HL-60 (cell line): ENCODE results near the gene RBP2.

Experiments used
- DNase-seq, 2 experiments: peaks; one replicate each; pipeline ENCODE4 v3.0.0-alpha.2; 2010 to 2020; ENCODE audit warnings: low read depth in 1 of 2, low spot score in 1 of 2
- H3K27ac ChIP-seq: fragments of 250-450 bp; sonication (Bioruptor Pico); replicated peaks from 2 replicates; pipeline ENCODE4 v1.5.1; 2020; ENCODE audit warnings: mild to moderate bottlenecking, moderate library complexity
- H3K27me3 ChIP-seq: fragments of 250-450 bp; sonication (Bioruptor Pico); 2 replicates; pipeline ENCODE4 v1.5.1; 2021; ENCODE audit warnings: mild to moderate bottlenecking, moderate library complexity; ENCODE audit not compliant: insufficient read depth, poor library complexity, severe bottlenecking
- H3K4me3 ChIP-seq: replicated peaks from 2 replicates; pipeline ENCODE4 v1.5.1; 2011; ENCODE audit warnings: mild to moderate bottlenecking, control low read depth, low read length; ENCODE audit not compliant: insufficient read depth
- GABPA ChIP-seq: IDR thresholded peaks from 2 replicates; pipeline ENCODE4 v1.6.1; 2012; ENCODE audit warnings: low read depth
- POLR2AphosphoS5 ChIP-seq: IDR thresholded peaks from 2 replicates; pipeline ENCODE4 v1.6.1; 2012; ENCODE audit warnings: low read depth
- SPI1 ChIP-seq: IDR thresholded peaks from 2 replicates; pipeline ENCODE4 v1.6.1; 2012; ENCODE audit warnings: low read depth, mild to moderate bottlenecking, borderline replicate concordance
- TF ChIP-seq, protein P1 (sequence below): IDR thresholded peaks from 2 replicates; pipeline ENCODE4 v1.6.1; 2012; ENCODE audit warnings: low read depth; ENCODE audit not compliant: insufficient replicate concordance
- TF ChIP-seq, protein P2 (sequence below): IDR thresholded peaks from one replicate; pipeline ENCODE4 v1.5.1; 2011; ENCODE audit warnings: low read length, control low read depth, inconsistent platforms; ENCODE audit not compliant: insufficient read depth

Gene RBP2

DNA sequence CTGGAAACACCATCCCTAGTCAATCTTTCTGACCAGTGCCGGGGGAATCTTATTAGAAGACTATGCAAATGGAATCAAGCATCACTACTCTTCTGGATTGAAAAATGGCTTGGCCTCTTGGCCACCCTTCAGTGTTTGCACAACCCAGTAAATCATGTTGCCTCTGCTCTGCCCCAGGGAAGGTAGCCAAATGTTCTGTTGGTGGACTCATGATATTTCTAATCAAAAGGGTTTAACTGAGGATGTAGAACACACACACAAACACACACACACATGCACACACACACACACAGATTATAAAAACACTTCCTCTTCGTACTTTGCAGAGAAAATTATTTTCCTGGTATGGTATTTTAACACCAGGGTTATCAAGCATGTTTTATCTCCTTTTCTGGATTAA is 7.9 kb downstream of the RBP2 start:
- no peak for DNase-seq
- no peak overlapping the region for H3K4me3 ChIP-seq
- no peaks in the 10 kb centered on the region for H3K27me3 ChIP-seq
- no peak overlapping the region for H3K27ac ChIP-seq
- TF ChIP-seq, protein P1, sequence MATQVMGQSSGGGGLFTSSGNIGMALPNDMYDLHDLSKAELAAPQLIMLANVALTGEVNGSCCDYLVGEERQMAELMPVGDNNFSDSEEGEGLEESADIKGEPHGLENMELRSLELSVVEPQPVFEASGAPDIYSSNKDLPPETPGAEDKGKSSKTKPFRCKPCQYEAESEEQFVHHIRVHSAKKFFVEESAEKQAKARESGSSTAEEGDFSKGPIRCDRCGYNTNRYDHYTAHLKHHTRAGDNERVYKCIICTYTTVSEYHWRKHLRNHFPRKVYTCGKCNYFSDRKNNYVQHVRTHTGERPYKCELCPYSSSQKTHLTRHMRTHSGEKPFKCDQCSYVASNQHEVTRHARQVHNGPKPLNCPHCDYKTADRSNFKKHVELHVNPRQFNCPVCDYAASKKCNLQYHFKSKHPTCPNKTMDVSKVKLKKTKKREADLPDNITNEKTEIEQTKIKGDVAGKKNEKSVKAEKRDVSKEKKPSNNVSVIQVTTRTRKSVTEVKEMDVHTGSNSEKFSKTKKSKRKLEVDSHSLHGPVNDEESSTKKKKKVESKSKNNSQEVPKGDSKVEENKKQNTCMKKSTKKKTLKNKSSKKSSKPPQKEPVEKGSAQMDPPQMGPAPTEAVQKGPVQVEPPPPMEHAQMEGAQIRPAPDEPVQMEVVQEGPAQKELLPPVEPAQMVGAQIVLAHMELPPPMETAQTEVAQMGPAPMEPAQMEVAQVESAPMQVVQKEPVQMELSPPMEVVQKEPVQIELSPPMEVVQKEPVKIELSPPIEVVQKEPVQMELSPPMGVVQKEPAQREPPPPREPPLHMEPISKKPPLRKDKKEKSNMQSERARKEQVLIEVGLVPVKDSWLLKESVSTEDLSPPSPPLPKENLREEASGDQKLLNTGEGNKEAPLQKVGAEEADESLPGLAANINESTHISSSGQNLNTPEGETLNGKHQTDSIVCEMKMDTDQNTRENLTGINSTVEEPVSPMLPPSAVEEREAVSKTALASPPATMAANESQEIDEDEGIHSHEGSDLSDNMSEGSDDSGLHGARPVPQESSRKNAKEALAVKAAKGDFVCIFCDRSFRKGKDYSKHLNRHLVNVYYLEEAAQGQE: no peak
- no peak for TF ChIP-seq SPI1
- TF ChIP-seq, protein P2, sequence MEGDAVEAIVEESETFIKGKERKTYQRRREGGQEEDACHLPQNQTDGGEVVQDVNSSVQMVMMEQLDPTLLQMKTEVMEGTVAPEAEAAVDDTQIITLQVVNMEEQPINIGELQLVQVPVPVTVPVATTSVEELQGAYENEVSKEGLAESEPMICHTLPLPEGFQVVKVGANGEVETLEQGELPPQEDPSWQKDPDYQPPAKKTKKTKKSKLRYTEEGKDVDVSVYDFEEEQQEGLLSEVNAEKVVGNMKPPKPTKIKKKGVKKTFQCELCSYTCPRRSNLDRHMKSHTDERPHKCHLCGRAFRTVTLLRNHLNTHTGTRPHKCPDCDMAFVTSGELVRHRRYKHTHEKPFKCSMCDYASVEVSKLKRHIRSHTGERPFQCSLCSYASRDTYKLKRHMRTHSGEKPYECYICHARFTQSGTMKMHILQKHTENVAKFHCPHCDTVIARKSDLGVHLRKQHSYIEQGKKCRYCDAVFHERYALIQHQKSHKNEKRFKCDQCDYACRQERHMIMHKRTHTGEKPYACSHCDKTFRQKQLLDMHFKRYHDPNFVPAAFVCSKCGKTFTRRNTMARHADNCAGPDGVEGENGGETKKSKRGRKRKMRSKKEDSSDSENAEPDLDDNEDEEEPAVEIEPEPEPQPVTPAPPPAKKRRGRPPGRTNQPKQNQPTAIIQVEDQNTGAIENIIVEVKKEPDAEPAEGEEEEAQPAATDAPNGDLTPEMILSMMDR: no peak
- TF ChIP-seq POLR2AphosphoS5: no peak
- no peak for TF ChIP-seq GABPA

DNA sequence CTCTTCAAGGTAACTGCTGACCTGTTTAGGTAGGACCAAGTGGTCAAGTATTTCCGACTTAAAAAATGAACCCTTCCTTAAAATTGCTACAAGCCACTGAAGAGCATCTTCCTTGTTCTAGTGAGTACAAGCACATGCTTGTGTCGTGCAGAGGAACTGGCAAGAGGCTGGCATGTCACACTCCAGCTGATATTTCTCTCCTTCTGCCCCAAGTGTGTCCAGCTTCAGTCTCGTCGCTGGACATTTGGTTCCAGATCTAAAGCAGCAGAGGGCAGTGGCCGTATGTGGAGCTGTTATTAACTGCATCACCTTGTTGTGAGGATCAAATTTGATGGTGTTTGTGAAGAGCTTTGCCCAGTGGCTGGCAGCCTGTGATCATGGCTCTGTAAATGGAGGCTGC is 10.0 kb downstream of the RBP2 start:
- Histone ChIP-seq H3K27me3 (no peaks in the 10 kb centered on the region), H3K27ac (no peak overlapping the region), H3K4me3 (no peak overlapping the region)
- no peak for TF ChIP-seq GABPA
- TF ChIP-seq, protein P2: no peak
- no peak for DNase-seq

DNA sequence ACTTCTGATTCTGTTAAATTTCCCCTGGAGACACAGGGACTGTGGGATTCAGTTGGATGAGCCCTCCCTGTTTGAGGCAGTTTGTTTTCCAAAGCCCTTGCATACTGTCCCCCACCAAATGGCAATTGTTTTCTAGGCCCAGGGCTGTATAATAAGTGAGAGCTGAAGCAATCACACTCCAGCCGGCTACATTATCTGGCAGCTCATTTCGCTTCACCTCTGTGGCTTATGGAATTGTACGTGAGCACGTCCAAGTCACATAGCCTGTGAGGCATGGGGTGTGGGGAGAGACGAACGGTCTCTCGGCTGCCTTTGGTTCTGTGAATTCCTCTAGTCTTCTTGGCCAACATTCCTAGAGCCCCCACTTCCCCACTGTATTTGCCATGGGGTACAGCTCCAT is 10.7 kb downstream of the RBP2 start:
- no peak overlapping the region for H3K27ac ChIP-seq
- no peaks in the 10 kb centered on the region for H3K27me3 ChIP-seq
- H3K4me3 ChIP-seq: no peak overlapping the region
- TF ChIP-seq, protein P1: no peak
- TF ChIP-seq, protein P2: no peak
- no peak for TF ChIP-seq SPI1
- no peak for TF ChIP-seq GABPA
- DNase-seq: no peak

DNA sequence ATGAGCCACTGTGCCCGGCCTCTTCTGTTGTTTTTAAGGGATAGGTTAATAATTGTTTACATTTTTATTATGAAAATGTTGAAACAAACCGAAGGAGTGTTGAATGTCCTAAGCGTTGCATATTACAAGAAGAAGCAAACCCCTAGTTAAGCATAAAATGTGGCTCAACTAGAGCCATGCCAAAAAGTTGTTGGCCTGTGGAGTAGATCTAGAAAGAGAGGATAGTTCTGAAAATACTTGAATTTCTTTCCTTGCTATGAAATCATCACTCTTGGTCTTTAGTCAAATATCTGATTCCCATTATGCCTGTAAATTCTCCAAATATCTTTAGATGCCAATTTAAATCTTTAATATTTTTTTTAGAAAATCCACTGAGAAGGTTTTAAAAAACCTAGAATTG is 12.8 kb downstream of the RBP2 start:
- no peak for DNase-seq
- no peak overlapping the region for H3K4me3 ChIP-seq
- H3K27ac ChIP-seq: no peak overlapping the region
- no peaks in the 10 kb centered on the region for H3K27me3 ChIP-seq
- TF ChIP-seq, protein P2: no peak
- TF ChIP-seq POLR2AphosphoS5 (no peak), SPI1 (no peak), GABPA (no peak)
- TF ChIP-seq, protein P1: no peak
